Activated gamma-delta T cell (primary cell): Measurements from ENCODE around the gene TMX2.
A peak's percentile ranks its signal among the peaks of the same experiment; 100 is the strongest.
"Not testable (repeated sequence)": the region's sequence is repeated elsewhere in the genome, so short reads cannot be mapped to it uniquely, and the experiment has no call there.

Experiments used
- DNase-seq: peaks from one replicate; lab custom pipeline; 2025; lab: John Stamatoyannopoulos, UW

Gene TMX2

DNA sequence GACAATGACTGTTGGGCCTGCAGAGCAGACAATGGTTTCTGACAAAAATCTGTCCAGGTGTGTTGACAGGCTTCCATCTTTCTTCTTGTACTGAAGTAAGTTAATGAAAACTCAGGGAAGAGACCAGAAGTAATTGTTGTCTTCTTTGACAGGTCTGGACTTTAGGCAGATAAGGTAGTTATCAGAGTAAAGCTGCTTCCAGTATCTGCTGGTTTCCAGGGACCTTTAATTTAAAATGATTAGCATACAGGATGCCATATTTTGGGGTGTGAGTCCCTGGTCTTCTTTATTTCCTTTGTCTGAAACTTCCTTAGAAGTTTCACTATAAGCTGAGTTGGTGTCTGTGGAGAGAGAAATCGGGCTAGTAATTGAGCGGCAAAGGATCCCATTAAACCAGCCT is 1.4 kb downstream of the TMX2 start:
- no peak for DNase-seq

DNA sequence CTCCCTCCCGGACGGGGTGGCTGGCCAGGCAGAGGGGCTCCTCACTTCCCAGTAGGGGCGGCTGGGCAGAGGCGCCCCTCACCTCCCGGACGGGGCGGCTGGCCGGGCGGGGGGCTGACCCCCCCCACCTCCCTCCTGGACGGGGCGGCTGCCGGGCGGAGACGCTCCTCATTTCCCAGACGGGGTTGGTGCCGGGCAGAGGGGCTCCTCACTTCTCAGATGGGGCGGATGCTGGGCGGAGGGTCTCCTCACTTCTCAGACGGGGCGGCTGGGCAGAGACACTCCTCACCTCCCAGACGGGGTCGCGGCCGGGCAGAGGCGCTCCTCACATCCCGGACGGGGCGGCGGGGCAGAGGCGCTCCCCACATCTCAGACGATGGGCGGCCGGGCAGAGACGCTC is 4.3 kb downstream of the TMX2 start:
- not testable (repeated sequence) for DNase-seq

DNA sequence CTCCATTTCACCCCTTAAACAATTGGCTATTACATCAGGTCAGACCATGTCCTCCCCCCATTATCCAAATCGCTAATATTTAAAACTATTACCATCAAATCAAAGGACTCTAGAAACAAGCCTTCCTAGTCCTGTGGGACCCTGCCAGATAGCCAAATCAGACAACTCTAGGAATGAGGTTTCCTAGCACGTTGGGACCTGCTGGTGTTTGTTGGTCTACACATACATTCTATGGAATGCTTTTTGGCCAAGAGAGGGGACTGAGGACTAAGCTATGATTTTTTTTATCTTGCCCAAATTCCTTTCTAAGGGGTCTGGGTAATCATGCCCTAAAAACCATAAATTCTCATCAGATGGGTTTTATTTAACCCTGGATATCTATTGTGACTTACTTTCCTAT is 14.8 kb downstream of the TMX2 start:
- no peak for DNase-seq

DNA sequence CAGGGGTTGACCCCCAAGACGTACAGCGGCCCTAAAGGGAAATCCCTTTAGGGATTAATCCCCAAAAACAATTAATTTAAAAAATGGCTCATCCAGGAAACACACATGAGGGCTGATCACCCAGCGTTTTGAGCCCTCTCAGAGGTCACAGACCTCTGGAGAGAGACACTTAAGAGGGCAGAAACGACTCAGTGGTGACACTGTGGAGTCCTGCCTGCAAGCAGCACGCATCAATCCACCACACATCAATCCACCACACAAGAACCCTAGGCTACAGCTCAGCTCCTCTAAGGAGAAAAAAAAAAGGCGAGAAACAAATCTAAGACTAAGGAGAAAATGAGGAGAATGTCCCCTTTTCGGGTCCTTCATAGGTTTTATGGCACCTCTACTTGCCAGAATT is 16.4 kb downstream of the TMX2 start:
- DNase-seq: no peak

GRCh38 chr11:57729479-57729878 is 17.1 kb downstream of the TMX2 start:
- DNase-seq: no peak

DNA sequence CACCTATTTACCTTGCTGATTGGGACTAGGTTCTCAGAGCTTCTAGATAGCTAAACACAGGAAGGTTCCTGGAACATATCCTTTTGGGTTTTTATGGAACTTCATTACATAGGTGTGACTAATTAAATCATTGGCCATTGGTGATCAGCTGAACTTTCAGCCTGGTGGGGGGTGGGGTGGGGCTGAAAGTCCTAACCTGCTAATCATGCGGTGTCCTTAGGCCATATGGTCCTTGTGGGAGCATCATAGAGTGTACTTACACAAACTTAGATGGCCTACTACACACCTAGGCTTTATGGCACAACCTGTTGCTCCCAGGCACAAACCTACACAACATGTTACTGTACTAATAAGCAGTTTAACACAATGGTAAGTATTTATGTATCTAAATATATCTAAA is 20.3 kb downstream of the TMX2 start:
- no peak for DNase-seq

- DNase-seq: no peak
Measured at GRCh38 chr11:57735619-57736298, 23.4 kb downstream of the TMX2 start.

DNA sequence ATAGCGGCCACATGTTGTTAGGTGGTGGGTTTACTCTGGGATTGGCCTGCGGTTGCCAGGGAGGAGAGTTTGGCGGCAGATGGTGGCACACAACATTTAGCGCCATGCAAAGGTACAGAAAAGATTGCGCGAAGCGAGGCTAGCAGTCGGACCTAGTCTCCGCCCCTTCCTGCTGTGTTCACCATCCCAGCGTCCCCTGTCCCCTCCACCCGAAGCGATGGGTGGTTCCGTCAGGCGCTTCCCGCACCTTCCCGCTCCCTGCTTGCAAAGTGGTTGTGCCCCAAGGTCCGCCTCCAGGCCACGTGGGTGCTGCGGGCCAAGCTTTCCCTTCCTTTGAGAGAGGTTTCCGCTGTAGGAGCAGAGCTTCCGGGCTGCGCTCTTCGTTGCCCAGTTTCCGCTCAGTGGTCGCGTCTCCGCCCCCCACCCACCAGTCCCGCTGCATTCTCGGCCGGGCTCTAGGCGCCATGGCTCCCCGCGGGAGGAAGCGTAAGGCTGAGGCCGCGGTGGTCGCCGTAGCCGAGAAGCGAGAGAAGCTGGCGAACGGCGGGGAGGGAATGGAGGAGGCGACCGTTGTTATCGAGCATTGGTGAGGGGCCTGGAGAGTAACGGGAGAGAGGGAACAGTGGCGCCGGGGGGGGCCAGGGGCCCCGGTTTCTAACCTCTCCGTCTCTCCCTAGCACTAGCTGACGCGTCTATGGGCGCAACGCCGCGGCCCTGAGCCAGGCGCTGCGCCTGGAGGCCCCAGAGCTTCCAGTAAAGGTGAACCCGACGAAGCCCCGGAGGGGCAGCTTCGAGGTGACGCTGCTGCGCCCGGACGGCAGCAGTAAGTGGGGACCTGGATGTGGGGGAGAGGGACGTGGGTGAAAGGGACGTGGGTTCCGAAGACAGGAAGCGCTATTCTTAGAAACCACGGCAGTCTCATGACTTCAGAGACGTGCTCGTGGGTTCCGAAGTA is 29.0 kb downstream of the TMX2 start, which contains the start of gene SELENOH:
Gene SELENOH (plus strand): TSS at position 360 of the 955 bp plus-strand sequence. CDS start 105 bp downstream, at position 465.
- DNase-seq: peak; percentile 78

- no peak for DNase-seq
Measured at GRCh38 chr11:57742087-57742452, 29.7 kb downstream of the TMX2 start.

GRCh38 chr11:57744357-57744756 is 32.0 kb downstream of the TMX2 start:
- DNase-seq: no peak

- no peak for DNase-seq
Measured at GRCh38 chr11:57745206-57745605, 32.8 kb downstream of the TMX2 start.

GRCh38 chr11:57746920-57747319 is 34.5 kb downstream of the TMX2 start:
- no peak for DNase-seq

GRCh38 chr11:57751176-57751575 is 38.8 kb downstream of the TMX2 start:
- DNase-seq: no peak

DNA sequence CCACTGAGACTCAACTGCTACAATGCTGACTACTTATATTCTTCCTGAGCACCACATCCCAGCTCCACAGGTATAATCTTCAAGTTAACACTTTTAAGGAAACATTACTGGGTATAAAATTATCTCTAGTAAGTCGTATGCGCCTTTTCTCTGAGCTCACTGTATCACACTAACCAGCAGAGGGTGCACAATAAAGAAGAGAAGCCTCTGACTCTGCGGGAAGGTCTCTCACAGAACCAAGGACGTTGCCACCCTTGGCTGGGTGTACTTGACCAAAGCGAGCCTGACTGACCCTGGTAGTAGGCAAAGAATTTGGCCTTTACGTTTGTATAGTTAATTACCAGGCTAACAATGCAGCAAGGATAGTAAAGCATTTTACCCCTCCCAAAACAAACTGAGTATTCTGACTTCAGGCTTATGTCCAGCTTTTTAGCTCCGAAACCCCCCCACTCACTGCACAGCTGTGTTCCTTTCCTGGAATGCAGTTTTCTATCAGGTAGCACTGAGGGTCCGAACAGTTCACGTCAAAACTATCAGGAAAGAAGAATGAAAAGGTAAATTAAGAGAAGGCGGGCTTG is 39.4 kb downstream of the TMX2 start, which contains the start of gene BTBD18:
Gene BTBD18 (minus strand): TSS at position 144 of the 578 bp plus-strand sequence. CDS start 631 bp downstream, outside the sequence.
- no peak for DNase-seq

- DNase-seq: no peak
Measured at GRCh38 chr11:57752954-57753353, 40.6 kb downstream of the TMX2 start.

GRCh38 chr11:57758174-57758573 is 45.8 kb downstream of the TMX2 start:
- DNase-seq: no peak

DNA sequence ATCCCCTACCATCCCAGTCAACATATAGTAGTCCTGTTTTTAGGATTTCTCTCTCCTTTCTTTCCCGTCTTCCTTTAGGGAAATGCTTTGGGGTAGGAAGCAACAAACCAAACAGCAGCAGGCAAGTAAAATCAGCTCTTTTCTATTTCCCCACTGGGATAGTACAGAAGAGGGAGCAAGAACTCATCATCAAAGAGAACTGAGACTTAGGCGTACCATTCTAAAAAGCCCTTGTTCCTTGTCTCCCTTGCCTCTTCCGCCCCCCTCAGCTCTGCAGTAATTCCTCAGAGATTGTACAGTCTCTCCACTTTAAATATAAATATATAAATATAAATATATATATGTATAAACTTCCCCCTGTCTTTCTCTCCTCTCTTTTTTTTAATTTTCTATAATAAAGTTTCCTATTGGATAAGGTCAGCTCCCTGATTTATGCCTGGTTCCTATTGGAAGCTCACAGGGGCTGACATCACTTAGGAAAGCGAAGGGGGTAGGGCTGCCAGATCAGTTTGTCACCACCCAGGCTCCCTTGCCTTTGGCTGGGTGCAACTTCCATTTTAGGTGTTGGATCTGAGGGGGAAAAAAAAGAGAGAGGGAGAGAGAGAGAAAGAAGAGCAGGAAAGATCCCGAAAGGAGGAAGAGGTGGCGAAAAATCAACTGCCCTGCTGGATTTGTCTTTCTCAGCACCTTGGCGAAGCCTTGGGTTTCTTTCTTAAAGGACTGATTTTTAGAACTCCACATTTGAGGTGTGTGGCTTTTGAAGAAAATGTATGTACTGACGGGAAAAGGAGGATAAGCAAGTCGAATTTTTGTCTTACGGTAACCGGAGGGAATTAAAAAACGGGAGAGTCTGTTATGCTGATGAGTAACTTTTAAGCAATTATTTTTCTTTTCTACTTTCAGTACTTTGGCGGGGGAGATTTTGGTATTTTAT is 49.2 kb downstream of the TMX2 start, which contains the start of gene CTNND1:
Gene CTNND1 (plus strand): TSS at position 502 of the 934 bp plus-strand sequence. CDS start 29,677 bp downstream, outside the sequence.
- DNase-seq: no peak

DNA sequence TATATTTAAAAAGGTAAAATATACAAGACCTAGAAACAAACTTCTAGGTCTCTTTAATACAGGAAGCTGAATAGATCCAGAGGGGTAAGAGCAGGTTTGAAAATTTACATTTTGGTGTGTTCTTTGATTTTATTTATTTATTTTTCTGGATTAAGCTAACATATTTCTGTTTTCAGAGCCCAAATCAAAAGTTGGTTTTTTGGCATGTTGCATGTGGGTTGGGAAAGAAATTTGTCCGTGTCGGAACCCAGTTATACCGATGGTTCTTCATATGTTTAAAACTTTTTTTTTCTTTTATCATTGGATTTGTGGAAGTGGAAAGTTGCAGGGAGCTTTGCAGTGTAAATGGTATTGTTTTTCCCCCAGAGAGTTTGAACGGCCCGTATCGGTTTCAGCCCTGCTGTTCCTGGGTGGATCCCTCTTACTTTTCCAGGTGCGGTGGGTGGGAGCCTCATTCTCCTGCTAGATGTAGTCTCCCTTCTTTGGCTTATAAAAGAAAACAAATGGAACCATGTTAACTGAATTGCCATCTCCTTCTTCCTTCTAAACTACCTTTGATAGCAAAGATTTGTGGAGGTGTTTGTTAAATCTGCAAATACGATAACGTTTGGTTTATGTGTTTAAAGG is 50.0 kb downstream of the TMX2 start:
- no peak for DNase-seq

DNA sequence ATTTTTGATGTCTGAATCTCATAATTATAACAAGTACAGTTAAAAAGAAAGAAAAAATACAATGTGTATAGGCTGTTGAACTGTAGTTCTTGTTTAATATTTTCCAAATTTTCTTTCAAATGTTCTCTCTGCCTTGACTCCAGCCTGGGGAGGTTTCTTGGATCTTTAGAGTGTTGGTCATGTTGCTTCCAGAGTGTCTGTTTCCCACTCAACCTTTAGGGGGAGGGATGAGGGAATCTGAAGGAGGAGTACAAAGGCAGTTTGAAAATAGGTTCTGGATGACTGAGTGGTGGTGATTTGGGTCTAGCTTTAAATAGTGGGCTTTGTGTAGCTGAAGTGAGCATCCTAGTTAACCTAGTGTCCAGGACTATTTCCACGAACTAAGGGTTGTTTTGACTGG is 51.2 kb downstream of the TMX2 start:
- DNase-seq: no peak

GRCh38 chr11:57764021-57764420 is 51.6 kb downstream of the TMX2 start:
- no peak for DNase-seq

DNA sequence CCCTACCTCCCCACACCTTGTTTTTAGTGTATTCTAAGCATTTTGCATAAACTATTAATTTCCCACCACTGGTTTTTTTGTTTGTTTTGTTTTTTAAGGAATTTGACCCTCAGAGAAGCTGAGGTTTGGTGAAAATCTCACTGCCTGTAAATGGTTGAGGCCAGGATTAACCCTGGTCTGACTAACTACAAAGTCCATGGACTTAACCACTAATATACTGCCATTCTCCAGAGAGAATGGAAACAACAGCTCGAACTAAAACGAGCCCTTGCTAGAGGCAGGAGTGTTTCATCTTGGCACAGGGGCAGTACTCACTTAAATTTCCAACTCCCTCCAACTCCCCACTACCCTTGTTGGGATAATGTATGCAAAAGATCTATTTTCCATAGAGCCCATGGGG is 52.2 kb downstream of the TMX2 start:
- no peak for DNase-seq
